Chondrocyte (in vitro differentiated cells): ENCODE data around the gene OSBPL8. TPM values are rescaled to one million over a fixed set of nuclear protein-coding genes. Genes with fewer than 3 reads are reported as not detected.
A peak's percentile ranks its signal among the peaks of the same experiment; 100 is the strongest.

Experiments used
- DNase-seq: peaks from one replicate; pipeline ENCODE4 v3.0.0; 2021; ENCODE audit warnings: mixed read lengths, low spot score
- H3K27ac Mint-ChIP-seq: one replicate; pipeline ENCODE4 v1.8.0; 2021; ENCODE audit warnings: mild to moderate bottlenecking, moderate library complexity, mixed read lengths; ENCODE audit not compliant: unreplicated experiment
- H3K27me3 Mint-ChIP-seq: 2 replicates; pipeline ENCODE4 v1.8.0; 2021; ENCODE audit warnings: low read depth, mixed read lengths
- H3K36me3 Mint-ChIP-seq: 2 replicates; pipeline ENCODE4 v1.8.0; 2021; ENCODE audit warnings: low read depth, mixed read lengths
- H3K4me1 Mint-ChIP-seq: 2 replicates; pipeline ENCODE4 v1.8.0; 2021; ENCODE audit warnings: low read depth, mild to moderate bottlenecking, mixed read lengths
- H3K4me3 Mint-ChIP-seq: one replicate; pipeline ENCODE4 v1.8.0; 2021; ENCODE audit warnings: mild to moderate bottlenecking, moderate library complexity, mixed read lengths; ENCODE audit not compliant: unreplicated experiment
- H3K9me3 Mint-ChIP-seq: 2 replicates; pipeline ENCODE4 v1.8.0; 2021; ENCODE audit warnings: low read depth, mixed read lengths
- total RNA-seq: library from RNA; stranded (reverse); gene quantifications from 3 replicates; pipeline ENCODE4 v1.2.1, GENCODE V29; 2021
- TF ChIP-seq, protein P1 (sequence below): fragments of 200-600 bp; sonication (generic); IDR thresholded peaks from 2 replicates; pipeline ENCODE4 v1.5.0; 2021; ENCODE audit warnings: antibody characterized with exemption, mild to moderate bottlenecking, moderate library complexity

OSBPL8 gene
- total RNA-seq, 1 donor from 2014 or later, result 105 TPM

DNA sequence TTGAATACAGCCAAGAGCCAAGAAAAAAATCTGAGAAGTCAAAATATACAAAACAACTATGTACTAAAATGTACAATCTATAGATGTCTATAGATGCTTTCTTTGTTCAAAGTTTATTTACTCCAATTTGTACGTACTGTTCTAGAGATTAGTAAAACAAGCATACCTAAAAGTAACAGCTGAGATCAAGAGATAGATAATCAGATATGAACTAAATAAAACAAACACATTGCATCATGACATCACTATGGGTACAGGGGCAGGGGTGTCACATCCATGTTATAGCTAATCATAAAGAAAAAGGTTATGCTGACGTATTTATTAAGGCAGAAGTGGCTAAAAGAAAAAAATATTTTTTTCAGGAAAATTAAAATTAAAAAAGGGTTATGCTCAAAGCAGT lies 139.3 kb downstream of the OSBPL8 start:
- H3K36me3 Mint-ChIP-seq, result peaks cover 1% of the 10 kb centered on the region
- peaks cover 8% of the 10 kb centered on the region for H3K9me3 Mint-ChIP-seq
- no peaks in the 10 kb centered on the region for H3K27me3 Mint-ChIP-seq
- no peak overlapping the region for H3K4me3 Mint-ChIP-seq
- TF ChIP-seq, protein P1, sequence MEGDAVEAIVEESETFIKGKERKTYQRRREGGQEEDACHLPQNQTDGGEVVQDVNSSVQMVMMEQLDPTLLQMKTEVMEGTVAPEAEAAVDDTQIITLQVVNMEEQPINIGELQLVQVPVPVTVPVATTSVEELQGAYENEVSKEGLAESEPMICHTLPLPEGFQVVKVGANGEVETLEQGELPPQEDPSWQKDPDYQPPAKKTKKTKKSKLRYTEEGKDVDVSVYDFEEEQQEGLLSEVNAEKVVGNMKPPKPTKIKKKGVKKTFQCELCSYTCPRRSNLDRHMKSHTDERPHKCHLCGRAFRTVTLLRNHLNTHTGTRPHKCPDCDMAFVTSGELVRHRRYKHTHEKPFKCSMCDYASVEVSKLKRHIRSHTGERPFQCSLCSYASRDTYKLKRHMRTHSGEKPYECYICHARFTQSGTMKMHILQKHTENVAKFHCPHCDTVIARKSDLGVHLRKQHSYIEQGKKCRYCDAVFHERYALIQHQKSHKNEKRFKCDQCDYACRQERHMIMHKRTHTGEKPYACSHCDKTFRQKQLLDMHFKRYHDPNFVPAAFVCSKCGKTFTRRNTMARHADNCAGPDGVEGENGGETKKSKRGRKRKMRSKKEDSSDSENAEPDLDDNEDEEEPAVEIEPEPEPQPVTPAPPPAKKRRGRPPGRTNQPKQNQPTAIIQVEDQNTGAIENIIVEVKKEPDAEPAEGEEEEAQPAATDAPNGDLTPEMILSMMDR, result no peak
- no peak overlapping the region for H3K27ac Mint-ChIP-seq
- H3K4me1 Mint-ChIP-seq, result peaks cover 27% of the 10 kb centered on the region
- no peak for DNase-seq

DNA sequence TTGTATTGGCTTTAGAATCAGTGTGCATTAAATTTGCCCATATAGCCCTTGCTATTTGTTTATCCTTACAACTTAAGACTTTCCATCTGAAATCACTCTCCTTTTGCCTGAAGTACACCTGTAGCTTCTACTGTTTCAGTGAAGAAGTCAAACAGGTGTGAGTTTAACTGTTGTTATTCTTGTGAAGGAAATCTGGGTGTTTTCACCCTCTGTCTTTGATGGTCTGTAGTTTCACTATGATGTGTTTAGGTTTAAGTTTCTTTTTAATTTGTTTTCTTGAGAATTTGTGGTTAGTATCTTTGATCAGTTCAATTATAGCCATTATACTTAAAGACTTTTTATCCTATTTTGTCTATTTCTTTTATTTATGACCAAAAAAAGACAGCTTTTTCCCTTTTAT lies 142.5 kb downstream of the OSBPL8 start:
- no peak for DNase-seq
- Mint-ChIP-seq H3K9me3 (no peaks in the 10 kb centered on the region), H3K27me3 (no peaks in the 10 kb centered on the region), H3K4me1 (peaks cover 10% of the 10 kb centered on the region), H3K4me3 (no peak overlapping the region), H3K36me3 (no peaks in the 10 kb centered on the region), H3K27ac (no peak overlapping the region)
- TF ChIP-seq, protein P1, result no peak

GRCh38 chr12:76413121-76413520 lies 146.4 kb downstream of the OSBPL8 start:
- Mint-ChIP-seq H3K9me3 (no peaks in the 10 kb centered on the region), H3K4me1 (peaks cover 27% of the 10 kb centered on the region), H3K27me3 (no peaks in the 10 kb centered on the region), H3K4me3 (no peak overlapping the region), H3K36me3 (no peaks in the 10 kb centered on the region), H3K27ac (no peak overlapping the region)
- TF ChIP-seq, protein P1, result no peak
- no peak for DNase-seq

DNA sequence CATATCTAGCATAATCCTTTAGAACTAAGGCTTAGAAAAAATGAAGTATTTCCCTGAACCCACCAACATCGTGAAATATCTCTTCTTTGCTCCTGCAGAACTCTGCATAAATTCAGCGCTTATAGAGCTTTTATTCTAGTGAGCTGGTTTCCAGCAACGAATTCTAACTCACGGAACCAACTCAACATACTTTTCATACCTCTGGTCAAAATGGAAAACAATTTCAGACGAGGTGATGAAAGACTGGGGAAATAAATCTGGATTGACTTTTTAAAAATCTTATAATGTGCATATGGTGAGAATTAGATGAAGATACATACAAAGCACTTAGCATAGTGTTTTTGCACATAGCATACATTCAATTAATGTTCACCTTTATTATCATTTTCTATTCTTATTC lies 148.8 kb downstream of the OSBPL8 start:
- Mint-ChIP-seq H3K27me3 (no peaks in the 10 kb centered on the region), H3K27ac (peak overlapping the region; percentile 58), H3K9me3 (no peaks in the 10 kb centered on the region), H3K4me1 (peaks cover 27% of the 10 kb centered on the region), H3K36me3 (no peaks in the 10 kb centered on the region), H3K4me3 (no peak overlapping the region)
- DNase-seq, result no peak
- TF ChIP-seq, protein P1, result no peak

GRCh38 chr12:76410371-76410770 lies 149.2 kb downstream of the OSBPL8 start:
- Mint-ChIP-seq H3K27ac (peak overlapping the region; percentile 58), H3K4me3 (no peak overlapping the region), H3K9me3 (no peaks in the 10 kb centered on the region), H3K27me3 (no peaks in the 10 kb centered on the region), H3K4me1 (peaks cover 27% of the 10 kb centered on the region), H3K36me3 (no peaks in the 10 kb centered on the region)
- TF ChIP-seq, protein P1, result no peak
- no peak for DNase-seq
